Activated T-cell treated with anti-CD3 and anti-CD28 coated beads, Interleukin-2, amount 50 U/mL, for 72 hours (primary cell): ENCODE results near the gene NCAPD3. TPM values are rescaled to one million over a fixed set of nuclear protein-coding genes. Genes with fewer than 3 reads are reported as not detected.
"Not testable (repeated sequence)": the region's sequence is repeated elsewhere in the genome, so short reads cannot be mapped to it uniquely, and the experiment has no call there.

Experiments used
- ATAC-seq, 2 donors: fragments of 150-1000 bp; cut with Tn5 transposase; replicated peaks in 1 of 2; 2 replicates each; pipeline ENCODE4 v1.10.0; 2021; ENCODE audit warnings: moderate library complexity in 2 of 2, mild to moderate bottlenecking in 1 of 2
- DNase-seq, 2 donors: peaks; one replicate each; pipeline ENCODE4 v3.0.0; 2021 to 2022; ENCODE audit warnings: mixed read lengths in 1 of 2
- H3K27ac Mint-ChIP-seq: one replicate; pipeline ENCODE4 v1.8.0; 2022; ENCODE audit warnings: mild to moderate bottlenecking, moderate library complexity, mixed read lengths
- H3K27me3 Mint-ChIP-seq: one replicate; pipeline ENCODE4 v1.8.0; 2022; ENCODE audit warnings: low read depth, mixed read lengths
- H3K36me3 Mint-ChIP-seq, 2 donors: one replicate each; pipeline ENCODE4 v1.8.0; 2022; ENCODE audit warnings: mixed read lengths in 2 of 2, mild to moderate bottlenecking in 1 of 2; ENCODE audit not compliant: insufficient read depth in 2 of 2
- H3K4me1 Mint-ChIP-seq: one replicate; pipeline ENCODE4 v1.8.0; 2022; ENCODE audit warnings: low read depth, mixed read lengths
- H3K4me3 Mint-ChIP-seq, 2 donors: one replicate each; pipeline ENCODE4 v1.8.0; 2022; ENCODE audit warnings: mild to moderate bottlenecking in 2 of 2, mixed read lengths in 2 of 2, moderate library complexity in 2 of 2
- H3K9me3 Mint-ChIP-seq, 2 donors: one replicate each; pipeline ENCODE4 v1.8.0; 2022; ENCODE audit warnings: mixed read lengths in 2 of 2
- total RNA-seq, 2 donors: library from RNA; stranded (reverse); gene quantifications; one replicate each; pipeline ENCODE4 v1.2.3, GENCODE V29; 2022

NCAPD3 gene
- total RNA-seq, 2 donors from 2014 or later: 65.8 to 75.6 TPM

DNA sequence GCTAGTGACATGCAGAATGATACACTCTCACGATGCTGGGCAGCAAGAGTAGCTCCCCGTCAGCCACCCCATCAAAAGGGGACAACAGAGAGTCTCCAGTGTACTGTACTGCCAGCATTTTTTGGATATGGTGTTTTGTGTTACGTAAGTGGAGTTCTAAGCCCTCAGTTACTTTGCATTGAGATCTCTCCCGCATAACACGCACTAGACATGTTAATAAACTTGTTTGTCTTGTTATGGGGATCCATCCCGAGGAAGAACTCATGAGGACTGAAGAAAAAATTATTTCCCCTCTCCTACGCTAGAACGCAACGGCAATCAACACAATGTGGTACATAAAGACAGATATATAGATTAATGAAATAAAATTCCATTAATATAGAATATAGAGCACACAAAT lies 24.2 kb downstream of the NCAPD3 start:
- peaks cover 17 to 43% of the 10 kb centered on the region in 2 donors for H3K36me3 Mint-ChIP-seq
- H3K4me3 Mint-ChIP-seq: no peak overlapping the region
- H3K27me3 Mint-ChIP-seq: no peaks in the 10 kb centered on the region
- no peaks in the 10 kb centered on the region for H3K9me3 Mint-ChIP-seq
- H3K27ac Mint-ChIP-seq: no peak overlapping the region
- H3K4me1 Mint-ChIP-seq: no peaks in the 10 kb centered on the region
- DNase-seq: no peak
- ATAC-seq: no peak

DNA sequence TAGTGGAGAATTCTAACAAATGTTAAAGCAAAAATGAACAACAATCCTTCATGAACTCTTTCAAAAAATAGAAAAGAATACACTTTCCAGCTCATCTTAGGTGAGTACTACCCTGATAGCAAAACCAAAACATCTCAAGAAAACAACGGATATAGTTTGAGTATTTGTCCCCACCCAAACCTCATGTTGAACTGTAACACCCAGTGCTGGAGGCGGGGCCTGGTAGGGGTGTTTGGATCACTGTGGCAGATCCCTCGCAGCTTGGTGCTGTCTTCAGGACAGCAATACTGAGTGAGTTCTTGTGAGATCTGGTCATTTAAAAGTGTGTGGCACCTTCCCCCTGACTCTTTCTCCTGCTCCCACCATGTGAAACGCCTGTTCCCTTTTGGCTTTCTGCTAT lies 27.0 kb downstream of the NCAPD3 start:
- Mint-ChIP-seq H3K27me3 (no peaks in the 10 kb centered on the region), H3K4me3 (no peak overlapping the region), H3K9me3 (no peaks in the 10 kb centered on the region), H3K36me3 (peaks cover 16 to 40% of the 10 kb centered on the region in 2 donors), H3K27ac (no peak overlapping the region), H3K4me1 (no peaks in the 10 kb centered on the region)
- no peak for DNase-seq
- no peak for ATAC-seq

GRCh38 chr11:134188092-134188491 lies 35.7 kb downstream of the NCAPD3 start:
- ATAC-seq, H3K4me3 Mint-ChIP-seq: not testable (repeated sequence)

GRCh38 chr11:134181707-134182106 lies 42.1 kb downstream of the NCAPD3 start:
- Mint-ChIP-seq H3K4me1 (no peaks in the 10 kb centered on the region), H3K4me3 (no peak overlapping the region), H3K36me3 (peaks cover 5 to 19% of the 10 kb centered on the region in 2 donors), H3K27ac (no peak overlapping the region), H3K27me3 (no peaks in the 10 kb centered on the region), H3K9me3 (no peaks in the 10 kb centered on the region)
- ATAC-seq: no peak
- DNase-seq: no peak

More at GRCh38 chr11:134188092-134188491, 35.7 kb downstream of the NCAPD3 start:
- not testable (repeated sequence) for DNase-seq, H3K9me3 Mint-ChIP-seq, H3K27ac Mint-ChIP-seq, H3K27me3 Mint-ChIP-seq, H3K4me1 Mint-ChIP-seq
- H3K36me3 Mint-ChIP-seq: peaks cover 27 to 60% of the 10 kb centered on the region in 2 donors

DNA sequence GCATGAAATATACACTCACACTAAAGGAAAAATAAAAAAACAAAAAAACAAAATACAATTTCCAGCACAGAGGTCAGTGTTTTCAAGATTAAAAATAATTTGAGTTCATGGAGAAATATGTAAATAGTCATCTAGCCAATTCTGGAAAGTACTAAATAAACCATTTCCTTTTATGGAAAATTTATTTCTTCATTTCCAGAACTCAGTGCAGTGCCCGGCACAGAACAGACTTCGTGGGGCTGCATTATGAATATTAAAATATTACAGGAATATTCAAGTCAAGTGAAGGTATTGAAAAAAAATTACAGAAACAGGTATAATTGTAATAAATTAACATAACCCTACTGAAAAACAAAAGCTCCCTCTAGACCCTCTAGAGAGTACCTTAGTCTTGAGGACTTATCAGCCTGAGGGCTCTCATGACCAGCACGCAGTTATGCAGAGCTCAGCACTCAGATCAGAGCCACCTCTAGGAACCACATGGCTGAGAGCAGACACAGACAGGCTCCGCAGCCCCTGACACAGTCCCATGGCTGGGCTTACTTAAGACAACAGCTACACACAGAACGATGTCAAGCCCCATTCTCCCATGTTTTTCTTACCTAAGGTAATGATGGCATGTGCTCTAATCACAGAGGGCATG lies 45.6 kb downstream of the NCAPD3 start:
- ATAC-seq (no peak), DNase-seq (no peak)
- Mint-ChIP-seq H3K36me3 (peaks cover 5 to 25% of the 10 kb centered on the region in 2 donors), H3K27me3 (no peaks in the 10 kb centered on the region), H3K9me3 (no peaks in the 10 kb centered on the region), H3K4me1 (no peaks in the 10 kb centered on the region), H3K27ac (no peak overlapping the region), H3K4me3 (no peak overlapping the region)

DNA sequence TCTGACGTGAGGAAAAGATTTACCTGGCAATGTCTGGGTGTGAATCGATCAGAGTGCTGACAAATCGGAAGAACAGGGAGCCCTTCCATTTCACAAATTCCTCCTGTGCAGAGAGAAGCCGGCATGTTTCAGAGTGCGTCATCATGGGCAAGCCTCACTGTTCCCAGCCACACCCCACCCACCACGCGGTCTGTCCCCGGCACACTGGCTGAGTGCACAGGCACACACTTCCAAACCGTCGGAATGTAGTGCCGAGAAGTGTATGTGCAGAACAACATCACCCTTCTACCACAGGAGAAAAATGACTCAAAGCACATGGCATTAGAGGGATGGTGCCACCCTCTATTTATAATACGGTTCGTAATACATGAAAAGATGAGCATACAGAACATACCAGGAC lies 47.5 kb downstream of the NCAPD3 start:
- no peak overlapping the region for H3K4me3 Mint-ChIP-seq
- H3K27me3 Mint-ChIP-seq: no peaks in the 10 kb centered on the region
- H3K9me3 Mint-ChIP-seq: no peaks in the 10 kb centered on the region
- no peak for ATAC-seq
- H3K27ac Mint-ChIP-seq: peak overlapping the region; percentile 12
- H3K36me3 Mint-ChIP-seq: peaks cover 9 to 31% of the 10 kb centered on the region in 2 donors
- no peak for DNase-seq
- H3K4me1 Mint-ChIP-seq: no peaks in the 10 kb centered on the region

- Mint-ChIP-seq H3K27ac (no peak overlapping the region), H3K4me1 (no peaks in the 10 kb centered on the region), H3K9me3 (no peaks in the 10 kb centered on the region), H3K36me3 (peaks cover 10 to 33% of the 10 kb centered on the region in 2 donors), H3K27me3 (no peaks in the 10 kb centered on the region), H3K4me3 (no peak overlapping the region)
- ATAC-seq (no peak), DNase-seq (no peak)
These were observed 50.5 kb downstream of the NCAPD3 start for GRCh38 chr11:134173296-134173695.

DNA sequence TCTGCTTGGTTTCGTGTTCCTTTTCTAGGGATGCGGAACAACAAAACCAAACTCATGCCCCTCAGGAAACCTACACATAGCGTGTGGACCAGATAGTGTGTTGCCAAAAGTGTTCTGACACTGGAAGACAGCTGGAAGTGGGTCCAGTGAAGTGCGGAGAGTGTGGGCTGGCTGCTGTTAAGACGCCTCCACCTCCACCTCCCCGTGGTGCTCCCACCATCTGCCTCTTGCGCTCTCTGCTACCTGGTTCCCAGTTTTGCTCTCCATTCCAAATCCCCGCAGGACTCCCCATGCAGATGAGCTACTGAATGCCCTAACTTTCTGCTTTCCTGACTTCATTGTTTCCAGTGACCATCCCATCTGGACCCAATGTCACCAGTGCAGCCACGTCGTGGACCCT lies 51.8 kb downstream of the NCAPD3 start:
- no peak for DNase-seq
- H3K27ac Mint-ChIP-seq: no peak overlapping the region
- H3K4me1 Mint-ChIP-seq: no peaks in the 10 kb centered on the region
- H3K36me3 Mint-ChIP-seq: peaks cover 16 to 31% of the 10 kb centered on the region in 2 donors
- no peak overlapping the region for H3K4me3 Mint-ChIP-seq
- no peaks in the 10 kb centered on the region for H3K9me3 Mint-ChIP-seq
- ATAC-seq: no peak
- H3K27me3 Mint-ChIP-seq: no peaks in the 10 kb centered on the region

- no peaks in the 10 kb centered on the region for H3K9me3 Mint-ChIP-seq
- no peak for ATAC-seq
- H3K4me1 Mint-ChIP-seq: no peaks in the 10 kb centered on the region
- H3K27ac Mint-ChIP-seq: no peak overlapping the region
- peaks cover 13 to 22% of the 10 kb centered on the region in 2 donors for H3K36me3 Mint-ChIP-seq
- no peak for DNase-seq
- H3K27me3 Mint-ChIP-seq: no peaks in the 10 kb centered on the region
- no peak overlapping the region for H3K4me3 Mint-ChIP-seq
These were observed 52.9 kb downstream of the NCAPD3 start for GRCh38 chr11:134170919-134171281.

- Mint-ChIP-seq H3K36me3 (peaks cover 15 to 22% of the 10 kb centered on the region in 2 donors), H3K4me1 (no peaks in the 10 kb centered on the region), H3K4me3 (no peak overlapping the region), H3K9me3 (no peaks in the 10 kb centered on the region), H3K27me3 (no peaks in the 10 kb centered on the region), H3K27ac (no peak overlapping the region)
- ATAC-seq (no peak), DNase-seq (no peak)
These were observed 53.4 kb downstream of the NCAPD3 start for GRCh38 chr11:134170177-134170918.

DNA sequence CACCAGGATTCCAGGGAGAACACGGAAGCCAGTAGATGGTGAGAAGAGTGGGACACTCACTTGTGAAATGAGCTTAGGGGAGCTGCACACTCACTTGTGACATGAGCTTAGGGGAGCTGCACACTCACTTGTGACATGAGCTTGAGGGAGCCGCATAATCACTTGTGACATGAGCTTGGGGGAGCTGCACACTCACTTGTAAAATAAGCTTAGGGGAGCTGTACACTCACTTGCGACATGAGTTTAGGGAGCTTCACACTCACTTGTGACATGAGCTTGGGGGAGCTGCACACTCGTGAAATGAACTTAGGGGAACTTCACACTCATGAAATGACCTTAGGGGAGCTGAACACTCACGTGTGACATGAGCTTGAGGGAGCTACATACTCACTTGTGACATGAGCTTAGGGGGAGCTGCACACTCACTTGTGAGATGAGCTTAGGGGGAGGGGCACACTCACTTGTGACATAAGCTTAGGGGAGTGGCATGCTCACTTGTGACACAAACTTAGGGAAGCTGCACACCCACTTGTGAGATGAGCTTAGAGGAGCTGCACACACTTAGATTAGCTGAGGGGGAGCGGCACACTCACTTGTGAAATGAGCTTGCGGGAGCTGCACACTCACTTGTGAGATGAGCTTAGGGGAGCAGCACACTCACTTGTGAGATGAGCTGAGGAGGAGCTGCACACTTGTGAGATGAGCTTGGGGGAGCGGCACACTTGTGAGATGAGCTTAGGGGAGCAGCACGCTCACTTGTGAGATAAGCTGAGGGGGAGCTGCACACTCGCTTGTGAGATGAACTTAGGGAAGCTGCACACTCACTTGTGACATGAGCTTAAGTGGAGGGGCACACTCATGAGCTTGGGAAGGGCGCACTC lies 59.0 kb downstream of the NCAPD3 start:
- H3K4me1 Mint-ChIP-seq: no peaks in the 10 kb centered on the region
- DNase-seq (no peak), ATAC-seq (no peak)
- H3K9me3 Mint-ChIP-seq: no peaks in the 10 kb centered on the region
- H3K36me3 Mint-ChIP-seq: peaks cover 27 to 46% of the 10 kb centered on the region in 2 donors
- no peaks in the 10 kb centered on the region for H3K27me3 Mint-ChIP-seq
- no peak overlapping the region for H3K4me3 Mint-ChIP-seq
- no peak overlapping the region for H3K27ac Mint-ChIP-seq

GRCh38 chr11:134159652-134160051 lies 64.1 kb downstream of the NCAPD3 start:
- peaks cover 16 to 46% of the 10 kb centered on the region in 2 donors for H3K36me3 Mint-ChIP-seq
- DNase-seq (no peak), ATAC-seq (no peak)
- H3K4me3 Mint-ChIP-seq: no peak overlapping the region
- H3K9me3 Mint-ChIP-seq: no peaks in the 10 kb centered on the region
- no peaks in the 10 kb centered on the region for H3K4me1 Mint-ChIP-seq
- H3K27me3 Mint-ChIP-seq: no peaks in the 10 kb centered on the region
- H3K27ac Mint-ChIP-seq: no peak overlapping the region

DNA sequence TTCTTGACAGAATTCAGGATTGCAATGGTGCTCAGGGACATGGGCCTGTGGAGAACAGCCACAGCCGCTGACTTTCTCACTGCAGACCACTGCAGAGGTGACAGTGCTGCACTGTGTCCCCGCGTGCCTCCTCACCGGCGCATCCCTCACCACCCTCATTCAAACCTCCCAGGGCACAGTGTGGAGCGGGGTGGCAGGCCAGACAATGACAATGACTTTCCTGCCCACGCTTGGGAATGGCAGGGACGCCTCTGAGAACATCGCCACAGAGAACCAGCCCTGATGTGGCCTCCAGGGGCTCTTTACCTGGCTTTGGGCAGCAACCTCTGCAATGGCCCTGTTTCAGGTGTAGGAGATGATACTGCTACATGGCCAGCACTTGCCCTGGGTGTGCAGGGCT lies 65.7 kb downstream of the NCAPD3 start:
- no peaks in the 10 kb centered on the region for H3K9me3 Mint-ChIP-seq
- H3K27ac Mint-ChIP-seq: no peak overlapping the region
- no peak overlapping the region for H3K4me3 Mint-ChIP-seq
- H3K27me3 Mint-ChIP-seq: no peaks in the 10 kb centered on the region
- DNase-seq (no peak), ATAC-seq (no peak)
- H3K4me1 Mint-ChIP-seq: no peaks in the 10 kb centered on the region
- H3K36me3 Mint-ChIP-seq: peaks cover 13 to 36% of the 10 kb centered on the region in 2 donors
